Neural cell (in vitro differentiated cells): Measurements from ENCODE around the gene OBSL1. TPM values are rescaled to one million over a fixed set of nuclear protein-coding genes. Genes with fewer than 3 reads are reported as not detected.

Source experiments
- H2AFZ ChIP-seq: fragments of 200-600, 300-800 bp; sonication (generic), shearing (Covaris generic); 2 replicates; pipeline ENCODE4 v1.6.0; 2014; ENCODE audit warnings: low read depth, mild to moderate bottlenecking, antibody characterized with exemption, low read length, moderate library complexity
- H3F3A ChIP-seq: fragments of 200-600 bp; shearing (Covaris generic); 2 replicates; pipeline ENCODE4 v1.6.1; 2016; ENCODE audit warnings: mild to moderate bottlenecking, moderate library complexity, mixed read lengths, antibody characterized with exemption, low read length; ENCODE audit not compliant: insufficient read depth, poor library complexity, severe bottlenecking
- H3K27ac ChIP-seq: fragments of 200-600, 300-800 bp; sonication (generic), shearing (Covaris generic); 2 replicates; pipeline ENCODE4 v1.5.1; 2014; ENCODE audit warnings: mild to moderate bottlenecking, low read length, moderate library complexity
- H3K27me3 ChIP-seq: fragments of 300-800, 200-600 bp; sonication (generic), shearing (Covaris generic); 2 replicates; pipeline ENCODE4 v1.6.0; 2014; ENCODE audit warnings: mild to moderate bottlenecking, low read depth, low read length, moderate library complexity; ENCODE audit not compliant: insufficient read depth
- H3K36me3 ChIP-seq: fragments of 300-800, 200-600 bp; sonication (generic), shearing (Covaris generic); 2 replicates; pipeline ENCODE4 v1.5.1; 2014; ENCODE audit warnings: mild to moderate bottlenecking, antibody characterized with exemption, low read length, moderate library complexity; ENCODE audit not compliant: insufficient read depth
- H3K4me2 ChIP-seq: fragments of 300-800, 200-600 bp; sonication (generic), shearing (Covaris generic); 2 replicates; pipeline ENCODE4 v1.6.0; 2014; ENCODE audit warnings: mild to moderate bottlenecking, low read length
- H3K4me3 ChIP-seq: fragments of 300-800, 200-600 bp; sonication (generic), shearing (Covaris generic); 2 replicates; pipeline ENCODE4 v1.5.1; 2014; ENCODE audit warnings: mild to moderate bottlenecking, low read length, moderate library complexity
- H3K79me2 ChIP-seq: fragments of 200-600 bp; shearing (Covaris generic); replicated peaks from 2 replicates; pipeline ENCODE4 v1.6.0; 2014; ENCODE audit warnings: mild to moderate bottlenecking, low read length, moderate library complexity; ENCODE audit not compliant: insufficient read depth
- H3K9ac ChIP-seq: fragments of 300-800, 200-600 bp; sonication (generic), shearing (Covaris generic); 2 replicates; pipeline ENCODE4 v1.6.1; 2016; ENCODE audit warnings: mild to moderate bottlenecking, low read length, mixed read lengths
- H3K9me2 ChIP-seq: fragments of 200-600 bp; shearing (Covaris generic); 2 replicates; pipeline ENCODE4 v1.6.1; 2016; ENCODE audit warnings: mild to moderate bottlenecking, low read length, mixed read lengths; ENCODE audit not compliant: insufficient read depth
- H3K9me3 ChIP-seq: fragments of 200-600, 300-800 bp; sonication (generic), shearing (Covaris generic); 2 replicates; pipeline ENCODE4 v1.6.1; 2016; ENCODE audit warnings: mild to moderate bottlenecking, mixed run types, low read length, moderate library complexity, mixed read lengths
- H4K20me1 ChIP-seq: fragments of 200-600 bp; shearing (Covaris generic); 2 replicates; pipeline ENCODE4 v1.6.1; 2016; ENCODE audit warnings: mild to moderate bottlenecking, mixed run types; ENCODE audit not compliant: insufficient read depth
- EP300 ChIP-seq: fragments of 450-650 bp; conservative IDR thresholded peaks from 2 replicates; pipeline ENCODE4 v1.6.1; 2014; ENCODE audit warnings: antibody characterized with exemption, mild to moderate bottlenecking, moderate library complexity; ENCODE audit not compliant: poor library complexity, severe bottlenecking
- EZH2 ChIP-seq: fragments of 200-600, 300-800 bp; shearing (Covaris generic), sonication (generic); IDR thresholded peaks from 2 replicates; pipeline ENCODE4 v1.6.1; 2014; ENCODE audit warnings: antibody characterized with exemption, low read length, borderline replicate concordance, mild to moderate bottlenecking; ENCODE audit not compliant: insufficient read depth, poor library complexity, severe bottlenecking
- MXI1 ChIP-seq: fragments of 450-650 bp; conservative IDR thresholded peaks from 2 replicates; pipeline ENCODE4 v1.6.1; 2014; ENCODE audit warnings: antibody characterized with exemption, mild to moderate bottlenecking; ENCODE audit not compliant: poor library complexity, severe bottlenecking
- POLR2AphosphoS5 ChIP-seq: IDR thresholded peaks from 2 replicates; pipeline ENCODE4 v1.6.1; 2012
- RAD21 ChIP-seq: fragments of 450-650 bp; conservative IDR thresholded peaks from 2 replicates; pipeline ENCODE4 v1.6.1; 2014; ENCODE audit warnings: antibody characterized with exemption, mild to moderate bottlenecking, moderate library complexity
- SMC3 ChIP-seq: fragments of 450-650 bp; conservative IDR thresholded peaks from 2 replicates; pipeline ENCODE4 v1.6.1; 2014; ENCODE audit warnings: antibody characterized with exemption, mild to moderate bottlenecking, moderate library complexity; ENCODE audit not compliant: poor library complexity
- TAF1 ChIP-seq: IDR thresholded peaks from 2 replicates; pipeline ENCODE4 v1.6.1; 2012; ENCODE audit warnings: low read depth
- polyA plus RNA-seq: library from polyadenylated mRNA; depleted of rRNA; stranded (reverse); fragments of >200 nt; gene quantifications from 2 replicates; pipeline ENCODE4 v1.2.3, GENCODE V29; 2014
- TF ChIP-seq, protein P1 (sequence below): IDR thresholded peaks from 2 replicates; pipeline ENCODE4 v1.6.1; 2012; ENCODE audit warnings: borderline replicate concordance
- TF ChIP-seq, protein P2 (sequence below): fragments of 450-650 bp; IDR thresholded peaks from 2 replicates; pipeline ENCODE4 v1.5.1; 2014; ENCODE audit warnings: antibody characterized with exemption, mild to moderate bottlenecking, moderate library complexity; ENCODE audit not compliant: poor library complexity, severe bottlenecking

OBSL1 gene
- polyA plus RNA-seq, 1 donor from 2014 or later, result 59.7 TPM

DNA sequence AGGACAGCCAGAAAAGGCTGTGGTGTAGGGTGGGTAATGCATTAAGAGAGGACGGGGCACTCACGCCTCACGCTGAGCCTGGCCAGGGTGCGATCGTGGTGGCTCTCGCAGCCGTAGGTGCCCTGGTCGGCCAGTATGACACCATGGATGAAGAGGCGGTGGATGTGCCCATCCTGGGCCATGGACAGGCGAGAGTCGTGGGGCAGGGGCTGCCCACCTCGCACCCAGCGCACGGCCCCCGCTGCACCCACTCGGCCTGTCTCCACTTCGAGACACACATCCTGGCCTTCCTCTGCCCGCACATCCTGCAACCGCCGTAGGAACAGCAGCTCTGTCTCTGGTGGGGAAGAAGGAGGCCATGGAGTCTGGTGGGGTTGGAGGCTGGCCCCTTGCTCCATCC lies 15.4 kb downstream of the OBSL1 start:
- no peaks in the 10 kb centered on the region for H3F3A ChIP-seq
- H3K4me2 ChIP-seq, result no peak overlapping the region
- H3K9ac ChIP-seq, result no peak overlapping the region
- TF ChIP-seq SMC3 (no peak), MXI1 (no peak), POLR2AphosphoS5 (no peak), RAD21 (no peak), EZH2 (no peak), EP300 (no peak), TAF1 (no peak)
- TF ChIP-seq, protein P1, sequence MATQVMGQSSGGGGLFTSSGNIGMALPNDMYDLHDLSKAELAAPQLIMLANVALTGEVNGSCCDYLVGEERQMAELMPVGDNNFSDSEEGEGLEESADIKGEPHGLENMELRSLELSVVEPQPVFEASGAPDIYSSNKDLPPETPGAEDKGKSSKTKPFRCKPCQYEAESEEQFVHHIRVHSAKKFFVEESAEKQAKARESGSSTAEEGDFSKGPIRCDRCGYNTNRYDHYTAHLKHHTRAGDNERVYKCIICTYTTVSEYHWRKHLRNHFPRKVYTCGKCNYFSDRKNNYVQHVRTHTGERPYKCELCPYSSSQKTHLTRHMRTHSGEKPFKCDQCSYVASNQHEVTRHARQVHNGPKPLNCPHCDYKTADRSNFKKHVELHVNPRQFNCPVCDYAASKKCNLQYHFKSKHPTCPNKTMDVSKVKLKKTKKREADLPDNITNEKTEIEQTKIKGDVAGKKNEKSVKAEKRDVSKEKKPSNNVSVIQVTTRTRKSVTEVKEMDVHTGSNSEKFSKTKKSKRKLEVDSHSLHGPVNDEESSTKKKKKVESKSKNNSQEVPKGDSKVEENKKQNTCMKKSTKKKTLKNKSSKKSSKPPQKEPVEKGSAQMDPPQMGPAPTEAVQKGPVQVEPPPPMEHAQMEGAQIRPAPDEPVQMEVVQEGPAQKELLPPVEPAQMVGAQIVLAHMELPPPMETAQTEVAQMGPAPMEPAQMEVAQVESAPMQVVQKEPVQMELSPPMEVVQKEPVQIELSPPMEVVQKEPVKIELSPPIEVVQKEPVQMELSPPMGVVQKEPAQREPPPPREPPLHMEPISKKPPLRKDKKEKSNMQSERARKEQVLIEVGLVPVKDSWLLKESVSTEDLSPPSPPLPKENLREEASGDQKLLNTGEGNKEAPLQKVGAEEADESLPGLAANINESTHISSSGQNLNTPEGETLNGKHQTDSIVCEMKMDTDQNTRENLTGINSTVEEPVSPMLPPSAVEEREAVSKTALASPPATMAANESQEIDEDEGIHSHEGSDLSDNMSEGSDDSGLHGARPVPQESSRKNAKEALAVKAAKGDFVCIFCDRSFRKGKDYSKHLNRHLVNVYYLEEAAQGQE, result no peak
- TF ChIP-seq, protein P2, sequence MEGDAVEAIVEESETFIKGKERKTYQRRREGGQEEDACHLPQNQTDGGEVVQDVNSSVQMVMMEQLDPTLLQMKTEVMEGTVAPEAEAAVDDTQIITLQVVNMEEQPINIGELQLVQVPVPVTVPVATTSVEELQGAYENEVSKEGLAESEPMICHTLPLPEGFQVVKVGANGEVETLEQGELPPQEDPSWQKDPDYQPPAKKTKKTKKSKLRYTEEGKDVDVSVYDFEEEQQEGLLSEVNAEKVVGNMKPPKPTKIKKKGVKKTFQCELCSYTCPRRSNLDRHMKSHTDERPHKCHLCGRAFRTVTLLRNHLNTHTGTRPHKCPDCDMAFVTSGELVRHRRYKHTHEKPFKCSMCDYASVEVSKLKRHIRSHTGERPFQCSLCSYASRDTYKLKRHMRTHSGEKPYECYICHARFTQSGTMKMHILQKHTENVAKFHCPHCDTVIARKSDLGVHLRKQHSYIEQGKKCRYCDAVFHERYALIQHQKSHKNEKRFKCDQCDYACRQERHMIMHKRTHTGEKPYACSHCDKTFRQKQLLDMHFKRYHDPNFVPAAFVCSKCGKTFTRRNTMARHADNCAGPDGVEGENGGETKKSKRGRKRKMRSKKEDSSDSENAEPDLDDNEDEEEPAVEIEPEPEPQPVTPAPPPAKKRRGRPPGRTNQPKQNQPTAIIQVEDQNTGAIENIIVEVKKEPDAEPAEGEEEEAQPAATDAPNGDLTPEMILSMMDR, result no peak
- H3K36me3 ChIP-seq, result no peaks in the 10 kb centered on the region
- no peaks in the 10 kb centered on the region for H3K79me2 ChIP-seq
- H3K27me3 ChIP-seq, result peaks cover 3% of the 10 kb centered on the region
- H4K20me1 ChIP-seq, result no peaks in the 10 kb centered on the region
- H2AFZ ChIP-seq, result no peak overlapping the region
- H3K4me3 ChIP-seq, result no peak overlapping the region
- H3K27ac ChIP-seq, result no peak overlapping the region
- H3K9me2 ChIP-seq, result no peaks in the 10 kb centered on the region
- no peaks in the 10 kb centered on the region for H3K9me3 ChIP-seq

DNA sequence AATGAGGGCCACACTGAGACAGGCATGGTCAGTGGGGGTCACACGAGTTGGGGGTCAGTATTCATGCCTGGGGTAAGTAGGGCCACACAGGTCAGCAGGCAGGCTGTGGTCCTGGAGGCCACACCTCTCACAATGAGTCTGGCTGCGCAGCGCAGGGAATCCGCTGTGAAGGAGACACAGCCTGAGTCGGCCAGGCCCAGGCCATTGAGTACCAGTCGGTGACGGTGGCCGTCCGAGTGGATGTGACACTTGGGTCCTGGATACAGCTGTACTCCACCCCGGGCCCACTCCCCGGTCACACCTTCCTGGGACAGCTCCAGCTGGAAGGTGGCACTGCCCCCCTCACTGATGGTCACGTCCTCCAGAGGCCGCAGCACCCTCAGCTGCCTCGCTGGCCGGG lies 17.0 kb downstream of the OBSL1 start:
- TF ChIP-seq EZH2 (no peak), RAD21 (no peak), MXI1 (no peak), POLR2AphosphoS5 (no peak), EP300 (no peak), TAF1 (no peak), SMC3 (no peak)
- TF ChIP-seq, protein P2, result no peak
- TF ChIP-seq, protein P1, result no peak
- H3K79me2 ChIP-seq, result no peaks in the 10 kb centered on the region
- no peak overlapping the region for H2AFZ ChIP-seq
- H3K9me2 ChIP-seq, result no peaks in the 10 kb centered on the region
- H3K27me3 ChIP-seq, result peaks cover 3% of the 10 kb centered on the region
- H4K20me1 ChIP-seq, result no peaks in the 10 kb centered on the region
- H3F3A ChIP-seq, result no peaks in the 10 kb centered on the region
- no peak overlapping the region for H3K4me3 ChIP-seq
- H3K9me3 ChIP-seq, result no peaks in the 10 kb centered on the region
- no peak overlapping the region for H3K4me2 ChIP-seq
- H3K9ac ChIP-seq, result no peak overlapping the region
- no peak overlapping the region for H3K27ac ChIP-seq
- no peaks in the 10 kb centered on the region for H3K36me3 ChIP-seq
